GM18517 (cell line): ENCODE results near the gene RNPEPL1.

Source experiments
- ATAC-seq: cut with Tn5 transposase; IDR thresholded peaks from one replicate; pipeline ENCODE4 v1.9.1; 2021; ENCODE audit warnings: mild to moderate bottlenecking, moderate library complexity; ENCODE audit not compliant: unreplicated experiment

RNPEPL1 gene

DNA sequence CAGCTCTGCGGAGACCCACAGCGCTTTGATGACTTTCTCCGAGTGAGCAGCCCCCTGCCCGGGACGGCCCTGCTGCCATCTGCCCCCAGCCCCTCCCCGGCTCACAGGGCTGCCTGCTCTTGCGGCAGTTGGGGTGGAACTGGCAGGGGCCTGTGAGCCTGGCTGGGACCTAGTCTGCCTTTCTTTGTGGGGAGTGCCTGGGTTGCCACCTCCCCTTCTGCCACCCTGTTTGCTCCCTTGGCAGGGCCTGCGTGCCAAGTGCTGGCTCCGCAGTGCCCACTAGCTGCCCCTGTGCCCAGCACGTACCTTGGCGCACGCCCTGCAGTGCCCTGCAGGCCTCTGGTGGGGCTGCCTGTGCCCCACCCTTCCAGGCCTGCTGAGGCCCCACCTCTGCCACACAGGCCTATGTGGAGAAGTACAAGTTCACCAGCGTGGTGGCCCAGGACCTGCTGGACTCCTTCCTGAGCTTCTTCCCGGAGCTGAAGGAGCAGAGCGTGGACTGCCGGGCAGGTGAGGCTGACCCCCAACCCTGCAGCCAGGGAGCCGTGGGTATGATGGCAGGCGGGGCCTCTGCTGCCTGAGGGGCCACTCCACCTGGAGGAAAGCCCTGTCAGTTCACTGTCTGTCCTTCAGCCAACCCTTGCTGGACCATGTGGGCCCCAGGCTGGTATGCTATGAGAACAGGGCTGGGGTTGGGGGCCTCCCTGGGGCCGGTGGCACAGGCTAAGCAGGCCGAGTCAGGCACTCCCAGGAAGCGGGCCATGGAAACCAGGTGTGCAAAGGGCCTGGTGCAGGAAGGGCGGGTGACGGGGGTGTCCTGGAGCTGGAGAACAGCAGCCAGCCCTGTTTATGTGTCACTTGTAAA, 7.0 kb downstream of the RNPEPL1 start:
- no peak for ATAC-seq

DNA sequence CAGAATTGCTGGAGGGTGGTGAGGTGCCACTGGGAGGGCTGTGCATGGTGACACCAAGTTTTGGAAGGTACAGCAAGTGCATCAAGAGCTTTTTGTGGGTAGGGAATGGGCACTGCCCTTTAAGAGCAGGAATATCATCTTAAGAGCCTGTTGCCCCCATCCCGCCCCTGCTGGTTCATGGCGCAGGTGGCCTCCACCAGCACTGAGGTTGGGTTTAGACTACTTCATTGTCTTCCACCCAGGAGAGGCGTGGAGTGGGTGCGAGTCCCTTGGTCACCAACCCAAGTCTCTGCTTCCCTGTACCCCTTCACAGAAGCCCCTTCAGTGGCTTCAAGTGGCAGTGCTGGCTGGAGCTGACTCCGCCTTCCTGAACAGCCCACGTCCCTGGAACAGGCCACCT, 7.8 kb downstream of the RNPEPL1 start:
- no peak for ATAC-seq

DNA sequence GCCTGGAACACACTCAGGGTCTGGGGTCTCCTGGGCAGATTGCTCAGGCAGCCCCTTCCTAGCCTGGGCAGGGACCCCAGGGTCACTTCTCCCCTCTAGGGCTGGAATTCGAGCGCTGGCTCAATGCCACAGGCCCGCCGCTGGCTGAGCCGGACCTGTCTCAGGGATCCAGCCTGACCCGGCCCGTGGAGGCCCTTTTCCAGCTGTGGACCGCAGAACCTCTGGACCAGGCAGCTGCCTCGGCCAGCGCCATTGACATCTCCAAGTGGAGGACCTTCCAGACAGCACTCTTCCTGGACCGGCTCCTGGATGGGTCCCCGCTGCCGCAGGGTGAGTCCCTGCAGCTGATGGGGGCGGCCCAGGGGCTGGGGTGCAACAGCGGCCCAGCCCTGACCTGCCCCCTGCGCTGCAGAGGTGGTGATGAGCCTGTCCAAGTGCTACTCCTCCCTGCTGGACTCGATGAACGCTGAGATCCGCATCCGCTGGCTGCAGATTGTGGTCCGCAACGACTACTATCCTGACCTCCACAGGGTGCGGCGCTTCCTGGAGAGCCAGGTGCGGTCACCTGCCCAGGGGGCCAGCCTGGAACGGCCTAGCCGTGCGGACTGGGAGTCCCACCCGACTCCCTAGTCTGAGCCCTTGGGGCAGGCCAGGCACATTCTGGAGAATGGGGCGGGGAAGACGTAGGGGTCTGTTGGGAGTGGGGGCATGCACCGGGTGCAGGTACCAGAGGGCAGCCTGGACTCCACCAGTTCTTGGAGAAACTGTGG, 8.3 kb downstream of the RNPEPL1 start:
- ATAC-seq, result no peak

DNA sequence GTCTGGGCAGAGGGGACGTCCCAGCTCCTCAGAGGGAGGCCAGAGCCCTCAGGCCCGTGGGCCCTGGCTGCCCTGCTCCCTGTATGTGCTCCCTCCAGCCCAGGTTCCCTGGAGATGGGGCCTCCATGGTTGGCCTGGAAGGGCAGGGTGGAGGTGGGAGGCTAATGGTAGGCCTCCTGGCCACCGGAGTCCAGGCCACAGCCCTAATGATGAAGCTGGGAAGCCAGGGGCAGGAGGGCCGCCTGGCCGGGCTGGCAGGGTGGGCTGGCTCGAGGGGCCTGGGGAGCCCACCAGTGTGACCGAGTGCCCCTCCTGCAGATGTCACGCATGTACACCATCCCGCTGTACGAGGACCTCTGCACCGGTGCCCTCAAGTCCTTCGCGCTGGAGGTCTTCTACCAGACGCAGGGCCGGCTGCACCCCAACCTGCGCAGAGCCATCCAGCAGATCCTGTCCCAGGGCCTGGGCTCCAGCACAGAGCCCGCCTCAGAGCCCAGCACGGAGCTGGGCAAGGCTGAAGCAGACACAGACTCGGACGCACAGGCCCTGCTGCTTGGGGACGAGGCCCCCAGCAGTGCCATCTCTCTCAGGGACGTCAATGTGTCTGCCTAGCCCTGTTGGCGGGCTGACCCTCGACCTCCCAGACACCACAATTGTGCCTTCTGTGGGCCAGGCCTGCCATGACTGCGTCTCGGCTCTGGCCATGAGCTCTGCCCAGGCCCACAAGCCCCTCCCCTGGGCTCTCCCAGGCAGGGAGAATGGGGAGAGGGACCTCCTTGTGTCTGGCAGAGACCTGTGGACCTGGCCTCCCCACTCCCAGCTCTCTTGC, 9.2 kb downstream of the RNPEPL1 start:
- ATAC-seq, result no peak

DNA sequence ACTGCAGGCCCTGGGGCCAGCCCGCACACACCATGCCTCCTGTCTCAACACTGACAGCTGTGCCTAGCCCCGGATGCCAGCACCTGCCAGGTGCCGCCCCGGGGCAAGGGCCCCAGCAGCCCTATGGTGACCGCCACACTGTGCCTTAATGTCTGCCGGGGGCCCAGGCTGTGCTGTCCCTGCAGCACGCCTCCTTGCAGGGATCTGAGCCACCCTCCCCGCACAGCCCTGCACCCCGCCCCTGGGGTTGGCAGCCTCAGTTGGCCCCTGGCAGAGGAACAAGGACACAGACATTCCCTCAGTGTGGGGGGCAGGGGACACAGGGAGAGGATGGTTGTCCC, 9.8 kb downstream of the RNPEPL1 start:
- no peak for ATAC-seq

DNA sequence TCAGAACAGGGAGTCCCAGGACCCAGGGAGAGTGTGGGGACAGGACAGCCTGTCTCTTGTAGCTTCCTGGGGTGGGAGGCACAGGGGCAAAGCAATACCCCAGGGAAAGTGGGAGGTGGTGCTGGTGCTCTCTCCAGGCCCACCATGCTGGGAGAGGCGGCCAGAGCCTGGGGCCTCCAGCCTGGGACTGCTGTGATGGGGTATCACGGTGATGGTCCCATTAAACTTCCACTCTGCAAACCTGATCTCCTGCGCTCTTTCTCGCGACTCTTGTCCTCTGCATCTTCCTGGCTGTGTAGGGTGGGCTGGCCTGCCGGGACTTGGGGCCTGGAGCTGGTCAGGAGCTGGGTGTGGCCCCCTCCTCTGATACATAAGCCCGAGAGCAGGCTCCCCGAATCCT, 10.2 kb downstream of the RNPEPL1 start:
- no peak for ATAC-seq

DNA sequence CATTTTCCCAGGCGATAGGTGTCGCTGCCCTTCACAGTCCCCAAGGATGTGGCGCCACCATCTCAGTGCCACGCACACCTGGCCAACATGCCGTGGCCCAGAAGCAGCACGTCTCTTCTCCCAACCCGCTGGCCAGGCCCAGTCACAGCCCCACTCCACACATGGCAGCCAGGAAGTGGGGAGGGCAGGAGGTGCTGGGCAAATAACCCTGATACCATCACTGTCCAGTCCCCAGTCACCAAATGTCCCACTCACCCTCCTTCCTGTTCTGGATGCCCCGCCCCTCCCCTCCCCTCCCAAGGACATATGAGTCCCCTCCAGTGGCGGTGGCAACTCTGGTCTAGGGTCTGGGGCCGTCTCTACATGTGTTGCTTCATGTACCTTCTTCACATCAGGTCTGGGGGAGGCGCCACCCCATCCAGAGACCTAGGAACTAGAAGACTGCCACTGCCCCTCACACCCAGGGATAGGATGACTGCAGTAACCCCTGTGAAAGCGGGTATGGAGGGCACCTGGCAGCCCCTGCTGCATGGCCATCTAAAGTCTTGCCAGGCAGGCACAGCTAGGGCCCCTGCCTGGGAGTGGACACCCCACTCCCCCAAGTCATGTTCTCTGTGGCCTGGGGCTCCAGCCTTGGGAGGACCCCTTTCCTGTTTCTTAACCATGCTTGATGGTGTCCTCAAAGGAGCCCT, 10.9 kb downstream of the RNPEPL1 start:
- no peak for ATAC-seq

DNA sequence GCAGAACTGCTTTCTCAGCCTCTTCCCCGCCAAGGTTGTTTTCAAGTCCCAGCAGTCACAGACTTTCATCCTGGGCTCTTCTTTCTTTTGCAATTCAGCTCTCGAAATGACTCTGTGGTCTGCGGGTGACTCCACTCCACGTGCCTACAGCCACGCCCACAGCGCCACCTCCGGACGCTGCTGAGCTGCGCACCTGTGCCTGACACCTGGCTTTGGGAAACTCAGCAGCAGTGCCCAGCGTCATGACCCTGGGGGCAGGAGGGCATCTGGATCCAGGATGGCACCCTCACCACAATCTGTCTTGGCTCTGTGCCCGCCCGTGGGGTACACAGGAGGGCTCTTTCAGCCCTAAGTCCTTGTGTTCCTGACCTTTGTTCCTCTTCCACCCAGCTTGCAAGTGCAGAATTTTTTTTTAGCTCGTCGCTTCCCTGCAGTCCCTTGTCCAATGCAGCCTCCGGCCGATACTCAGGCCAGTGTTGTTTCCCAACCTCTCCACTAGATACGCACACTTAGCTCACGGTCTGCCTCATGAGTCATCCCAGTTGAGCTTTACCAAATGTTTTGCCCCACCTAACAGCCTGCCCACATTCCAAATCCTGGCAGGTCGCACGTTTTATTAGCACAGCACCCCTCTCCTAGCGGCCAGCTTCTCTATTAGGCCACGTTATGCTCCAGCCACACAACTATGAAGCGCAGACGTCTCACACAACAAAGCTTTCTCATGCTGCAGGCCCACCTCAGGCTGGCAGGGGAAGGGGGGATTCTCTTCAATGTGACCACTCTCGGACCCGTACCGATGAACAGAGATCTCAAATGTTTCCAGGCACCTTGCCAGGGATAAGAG, 11.7 kb downstream of the RNPEPL1 start:
- ATAC-seq, result no peak

DNA sequence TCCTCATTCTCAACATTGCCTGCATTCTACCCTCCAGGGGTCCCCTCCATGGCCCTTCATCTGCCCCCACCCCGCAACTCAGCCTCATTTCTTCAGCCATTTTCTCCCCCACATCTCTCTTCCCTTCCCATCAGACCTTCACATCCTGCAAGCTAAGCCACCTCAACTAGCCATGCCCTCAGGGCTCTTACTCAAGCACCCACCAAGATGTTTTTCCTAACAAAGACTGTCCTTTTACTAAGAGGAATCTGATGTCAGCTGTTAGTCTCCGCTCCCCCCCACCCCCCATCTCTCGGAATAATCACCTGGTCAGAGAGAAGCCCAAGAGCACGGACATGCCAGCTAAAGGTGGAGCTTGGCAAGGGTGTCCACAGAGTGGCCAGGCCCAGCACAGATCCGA, 13.5 kb downstream of the RNPEPL1 start:
- ATAC-seq, result no peak

DNA sequence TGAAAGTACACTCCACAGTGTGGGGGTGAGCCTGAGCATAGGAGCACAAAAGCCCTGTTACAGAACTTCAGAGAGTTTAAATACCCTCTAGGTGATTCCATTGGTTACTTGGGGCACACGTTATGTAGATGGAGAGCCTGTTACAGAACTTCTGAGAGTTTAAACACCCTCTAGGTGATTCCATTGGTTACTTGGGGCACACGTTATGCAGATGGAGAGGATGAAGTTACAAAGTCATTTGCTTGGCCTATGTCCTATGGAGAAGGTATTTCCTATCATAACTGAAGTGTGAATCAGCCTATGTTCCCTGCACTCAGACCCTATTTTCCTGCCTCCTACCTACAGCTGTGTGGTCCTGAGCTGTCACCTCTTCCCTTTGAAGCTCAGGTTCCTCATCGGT, 14.5 kb downstream of the RNPEPL1 start:
- no peak for ATAC-seq

DNA sequence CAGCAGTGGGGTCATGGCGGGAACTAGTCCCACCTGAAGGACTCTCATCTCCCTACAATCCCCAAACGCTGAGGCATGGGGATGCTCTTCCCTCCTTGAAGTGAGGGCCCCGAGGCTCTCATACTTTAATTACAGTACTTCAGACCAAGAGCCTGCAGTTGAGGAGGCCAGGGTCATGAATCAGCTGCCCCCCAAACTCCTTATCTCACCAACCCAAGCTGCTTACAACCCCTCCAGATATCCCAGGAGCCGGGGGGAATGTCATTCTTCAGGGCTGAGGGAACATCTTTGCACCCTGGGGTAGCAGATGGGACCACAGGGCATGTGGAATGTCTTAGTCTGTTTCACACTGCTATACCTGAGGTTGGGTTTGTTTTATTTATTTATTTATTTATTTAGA, 15.5 kb downstream of the RNPEPL1 start:
- ATAC-seq, result no peak

DNA sequence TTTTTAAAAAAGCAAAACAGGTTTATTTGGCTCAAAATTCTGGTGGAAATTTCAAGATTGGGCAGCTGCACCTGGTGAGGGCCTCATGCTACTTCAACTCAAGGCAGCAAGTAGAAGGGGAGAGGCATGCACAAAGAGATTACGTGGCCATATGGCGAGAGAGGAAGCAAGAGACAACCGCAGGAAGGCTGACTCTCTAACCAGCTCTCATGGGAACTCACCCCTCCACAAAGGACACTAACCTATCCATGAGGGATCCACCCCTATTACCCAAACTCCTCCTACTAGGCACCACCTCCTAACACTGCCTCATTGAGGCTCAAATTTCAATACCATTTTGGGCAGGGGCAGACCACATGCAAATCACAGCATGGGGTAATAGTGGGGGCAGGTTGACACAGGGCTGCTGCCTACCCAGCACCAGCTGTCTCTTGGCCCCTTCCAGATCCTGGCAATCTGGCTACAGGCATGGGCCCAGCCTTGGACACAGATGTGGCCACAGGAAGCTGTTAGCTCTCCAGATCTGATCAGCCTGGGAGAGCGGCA, 16.3 kb downstream of the RNPEPL1 start:
- peak; percentile 65 for ATAC-seq

DNA sequence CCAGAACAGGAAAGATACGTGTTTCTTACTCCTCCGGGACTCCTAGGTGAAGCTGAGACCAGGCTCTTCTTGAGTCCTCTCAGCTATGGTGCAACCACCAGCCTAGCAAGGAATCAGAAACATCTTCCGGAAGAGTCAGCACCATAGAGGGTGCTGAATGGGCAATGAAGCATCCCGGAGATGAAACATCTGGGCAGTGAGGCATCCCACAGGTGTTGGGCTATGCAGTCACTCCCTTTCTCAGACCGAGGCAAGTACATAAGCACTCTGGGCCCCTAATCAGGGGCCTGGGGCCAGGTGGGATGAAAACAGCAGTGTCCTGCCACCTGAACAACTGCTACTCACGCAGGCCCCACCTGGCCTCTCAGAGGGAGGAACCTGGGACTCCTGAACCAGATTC, 16.8 kb downstream of the RNPEPL1 start:
- peak; percentile 27 for ATAC-seq

DNA sequence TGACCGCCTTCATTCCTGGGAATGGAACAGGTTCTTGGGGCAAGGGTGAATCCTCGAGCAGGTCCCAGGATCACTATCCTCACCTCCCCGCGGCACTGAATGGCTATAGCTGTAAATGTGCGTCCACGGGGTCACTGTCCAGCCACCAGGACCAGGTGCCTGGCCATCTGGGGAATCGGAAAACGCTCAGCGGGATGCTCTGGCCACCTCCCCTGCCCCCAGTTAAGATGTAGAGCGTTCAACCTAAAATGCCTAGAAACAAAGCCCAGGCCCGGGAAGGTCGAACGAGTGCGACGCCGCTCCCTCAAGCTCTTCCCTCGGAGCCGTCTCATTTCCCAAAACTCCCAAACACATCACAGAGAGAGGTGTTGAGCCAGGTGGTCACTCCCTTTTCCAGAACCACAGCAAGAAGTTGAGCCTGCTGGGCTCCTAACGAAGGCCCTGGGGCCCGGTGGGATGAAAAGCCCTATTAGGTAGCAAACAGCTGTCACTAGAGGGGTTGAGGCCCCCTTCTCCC, 17.5 kb downstream of the RNPEPL1 start:
- no peak for ATAC-seq

DNA sequence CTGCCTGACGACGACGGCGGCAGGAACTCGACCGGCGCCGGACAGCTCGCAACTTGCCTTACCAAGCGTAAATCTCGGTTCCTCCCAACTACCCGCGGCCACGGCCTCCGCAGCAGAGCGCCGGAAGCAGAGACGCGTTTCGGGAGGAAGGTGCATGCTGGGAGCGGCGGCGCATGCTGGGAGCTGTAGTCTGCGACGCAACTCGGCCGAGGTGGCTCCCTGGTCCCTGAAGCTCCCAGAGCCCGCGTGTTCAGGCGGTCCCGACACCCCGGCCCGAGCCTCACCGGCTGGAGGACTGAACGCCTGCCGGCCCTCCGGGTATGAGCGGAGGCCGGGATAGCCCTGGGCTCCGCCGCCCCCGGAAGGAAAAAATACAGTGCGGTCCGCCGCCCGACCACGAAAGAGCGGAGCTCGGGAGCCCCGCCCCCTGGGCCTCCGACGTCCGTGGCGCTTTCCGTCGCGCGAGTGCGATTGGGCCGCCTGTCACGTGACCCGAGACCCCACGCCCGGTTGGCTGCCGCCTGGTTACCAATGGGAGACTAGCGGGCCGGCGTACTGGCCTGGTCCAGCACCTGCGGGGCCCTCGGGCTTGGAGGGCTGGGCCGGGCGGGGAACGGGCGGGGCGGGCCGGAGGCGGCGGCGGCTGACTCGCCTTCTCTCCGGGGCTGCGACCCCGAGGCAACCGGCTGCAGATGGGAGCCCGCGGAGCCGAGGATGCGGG, 18.1 kb downstream of the RNPEPL1 start, which contains the start of gene CAPN10:
TSS of gene CAPN10 (plus strand) at position 537 of the 721 bp plus-strand sequence. CDS start at position 715, 178 bp downstream.
- ATAC-seq, result peak; percentile 59

DNA sequence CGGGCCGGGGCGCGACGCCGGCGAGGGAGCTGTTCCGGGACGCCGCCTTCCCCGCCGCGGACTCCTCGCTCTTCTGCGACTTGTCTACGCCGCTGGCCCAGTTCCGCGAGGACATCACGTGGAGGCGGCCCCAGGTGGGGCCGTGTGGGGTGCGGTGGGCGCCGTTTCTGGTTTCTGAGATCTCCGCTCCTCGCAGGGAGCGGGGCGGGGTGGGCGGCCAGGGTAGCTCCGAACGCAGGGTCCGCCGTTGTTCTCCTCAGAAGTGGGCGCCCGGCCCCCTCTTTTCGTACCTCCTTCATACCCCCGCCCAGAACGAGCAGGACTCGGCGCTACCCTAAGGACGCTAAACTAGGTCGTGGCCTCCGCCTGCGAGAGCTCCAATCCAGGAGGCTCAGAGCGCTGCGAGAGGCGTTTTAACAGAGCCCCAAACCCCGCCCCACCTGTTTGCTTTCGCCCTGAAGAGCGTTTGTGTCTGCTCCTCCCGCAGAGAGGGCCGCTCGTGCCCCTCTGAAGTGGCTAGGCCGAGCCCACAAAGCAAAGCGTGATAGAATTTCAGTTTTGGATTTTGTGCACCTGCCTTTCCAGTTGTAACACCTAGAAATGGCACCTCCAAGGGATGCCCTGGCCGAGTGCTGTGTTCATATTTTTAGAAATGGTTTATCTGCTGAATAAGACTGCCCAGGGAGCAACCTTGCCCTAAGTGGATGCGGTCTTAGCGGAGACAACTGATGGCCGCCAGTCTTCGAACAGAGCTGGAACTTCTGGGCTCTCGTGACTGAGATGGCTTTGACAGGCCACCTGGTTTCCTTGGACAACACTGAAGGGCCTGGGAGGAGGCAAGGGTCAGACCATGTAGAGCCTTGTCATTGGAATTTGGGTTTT, 18.9 kb downstream of the RNPEPL1 start:
- peak; percentile 2 for ATAC-seq

DNA sequence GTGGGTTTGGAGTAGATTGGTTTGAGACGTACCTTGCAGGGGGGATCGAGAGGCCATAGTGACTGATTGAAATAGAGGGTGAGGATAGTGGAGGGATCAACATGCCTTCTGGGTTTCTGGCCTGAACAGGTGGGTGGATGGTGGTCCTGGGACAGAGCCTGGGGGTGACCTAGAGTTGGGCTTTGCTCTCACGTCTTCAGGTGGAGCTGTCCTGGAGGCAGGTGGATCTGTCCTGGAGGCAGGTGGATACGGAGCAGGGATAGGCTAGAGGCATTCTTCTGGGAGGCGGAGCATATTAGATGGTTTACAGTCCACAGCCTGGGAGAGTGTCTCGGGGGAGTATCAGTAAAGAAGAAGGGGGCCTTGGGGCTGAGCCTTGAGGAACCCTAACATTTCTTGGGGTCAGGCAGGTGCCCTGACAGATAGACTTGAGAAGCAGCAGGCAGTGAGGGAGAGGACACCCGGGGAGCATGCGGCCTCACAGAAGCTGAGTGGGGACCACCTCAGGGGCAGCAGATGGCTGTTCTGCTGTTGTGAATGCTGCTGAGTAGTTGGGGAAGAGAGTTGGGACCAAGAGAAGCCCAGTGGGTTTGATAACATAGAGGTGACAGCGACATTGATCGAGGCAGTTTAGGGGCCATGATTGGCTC, 19.8 kb downstream of the RNPEPL1 start:
- ATAC-seq, result no peak
